GM18520 (cell line): ENCODE measurements around the gene TVP23C.

Source experiments
- ATAC-seq: cut with Tn5 transposase; IDR thresholded peaks from one replicate; pipeline ENCODE4 v1.9.1; 2021; ENCODE audit not compliant: unreplicated experiment

TVP23C gene

GRCh38 chr17:15498107-15498506 is 65.2 kb downstream of the TVP23C start:
- no peak for ATAC-seq

DNA sequence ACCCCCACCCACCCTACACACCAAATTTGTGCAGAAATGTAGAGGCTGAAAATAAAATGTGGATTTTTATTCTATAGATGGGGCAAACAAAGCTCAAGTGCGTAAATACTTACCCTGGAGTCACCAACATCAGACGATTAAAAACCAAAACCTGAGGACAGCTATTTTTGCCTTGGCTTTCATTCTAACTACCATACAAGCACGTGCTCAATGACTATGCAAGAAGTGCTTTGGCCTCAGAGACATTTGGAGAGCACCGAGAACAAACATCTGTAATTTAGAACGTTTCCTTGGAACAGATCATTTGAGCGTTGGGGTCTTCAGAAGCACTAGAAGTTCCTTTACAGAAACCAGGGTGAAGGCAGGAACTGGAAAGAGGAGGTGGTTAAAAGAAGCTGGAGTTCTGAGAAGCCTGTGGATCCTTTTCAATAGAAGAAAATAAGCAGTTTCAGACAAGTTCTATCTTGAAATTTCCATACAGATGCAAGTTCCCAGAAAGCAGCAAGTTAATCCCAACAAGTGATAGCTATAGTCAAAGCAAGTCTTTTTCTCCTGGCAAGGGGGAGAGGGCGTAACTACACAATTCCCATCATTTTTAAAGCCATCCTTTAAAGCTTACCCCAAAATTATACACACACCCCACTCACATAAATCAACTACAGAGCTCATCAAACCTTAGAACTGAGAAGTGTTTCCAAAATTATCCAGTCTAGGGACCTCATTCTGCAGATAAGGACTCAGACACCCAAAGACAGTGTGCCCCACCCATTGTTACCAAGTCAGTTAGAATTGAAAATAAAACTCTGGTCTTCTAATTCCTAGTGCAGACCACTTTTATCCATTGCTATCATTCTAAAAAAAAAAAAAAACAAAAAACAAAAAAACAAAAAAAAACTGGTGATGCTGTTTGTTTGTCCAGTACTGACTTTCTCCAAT is 66.3 kb downstream of the TVP23C start:
- no peak for ATAC-seq

- no peak for ATAC-seq
Measured at GRCh38 chr17:15494821-15495220, 68.5 kb downstream of the TVP23C start.

DNA sequence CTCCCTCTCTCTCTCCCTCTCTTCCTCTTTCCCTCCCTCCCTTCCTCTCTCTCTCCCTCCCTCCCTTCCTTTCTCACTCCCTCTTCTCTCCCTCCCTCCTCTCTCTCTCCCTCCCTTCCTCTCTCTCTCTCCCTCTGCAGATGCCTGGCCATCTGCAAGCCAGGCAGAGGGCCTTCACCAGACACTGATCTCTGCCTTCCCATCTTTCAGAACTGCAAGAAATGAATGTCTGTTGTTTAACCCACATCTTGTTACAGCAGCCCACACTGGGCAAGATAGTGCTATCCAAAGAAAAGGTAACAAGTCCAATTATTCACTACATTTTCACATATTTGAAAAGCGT is 69.6 kb downstream of the TVP23C start:
- no peak for ATAC-seq

GRCh38 chr17:15492791-15493692 is 70.2 kb downstream of the TVP23C start:
- no peak for ATAC-seq

DNA sequence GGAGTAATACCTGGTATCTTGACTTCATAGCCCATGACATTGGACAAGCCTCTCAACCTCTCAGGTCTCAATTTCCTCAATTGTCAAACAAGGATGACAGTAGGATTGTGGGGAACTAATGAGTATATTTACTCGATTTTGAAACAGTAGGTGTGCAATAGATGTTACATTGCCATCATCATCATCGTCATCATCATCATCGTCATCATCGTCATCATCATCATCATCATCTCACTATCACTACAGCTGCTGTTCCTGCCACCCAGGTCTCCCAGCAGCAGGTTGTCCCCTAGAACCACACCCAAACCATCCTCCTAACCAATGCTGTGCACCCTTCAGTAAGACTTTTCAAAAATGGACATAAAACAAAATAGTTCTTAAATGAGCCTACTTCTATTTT is 71.1 kb downstream of the TVP23C start:
- ATAC-seq: no peak

- no peak for ATAC-seq
Measured at GRCh38 chr17:15490634-15491261, 72.5 kb downstream of the TVP23C start.

DNA sequence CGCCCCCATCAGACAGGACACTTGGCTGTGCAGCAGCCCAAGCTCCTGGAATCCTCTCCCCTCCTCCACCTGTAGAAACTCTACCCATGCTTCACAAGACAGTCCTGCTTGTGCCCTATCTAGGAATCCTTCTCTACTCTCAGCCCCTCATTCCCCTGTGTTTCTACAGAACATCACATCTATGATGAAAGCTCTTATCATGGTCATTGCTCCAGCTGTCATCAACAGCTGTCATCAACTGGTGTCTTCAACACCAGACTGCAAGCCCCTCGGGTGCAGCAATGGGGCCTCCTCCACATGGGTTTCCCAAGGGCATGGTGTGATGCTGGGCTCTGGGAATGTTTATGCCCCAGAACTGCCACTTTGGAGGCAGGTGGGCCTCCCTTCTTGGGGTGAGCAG is 74.7 kb downstream of the TVP23C start:
- no peak for ATAC-seq

- no peak for ATAC-seq
Measured at GRCh38 chr17:15485045-15485444, 78.2 kb downstream of the TVP23C start.

- ATAC-seq: no peak
Measured at GRCh38 chr17:15483431-15483830, 79.9 kb downstream of the TVP23C start.

DNA sequence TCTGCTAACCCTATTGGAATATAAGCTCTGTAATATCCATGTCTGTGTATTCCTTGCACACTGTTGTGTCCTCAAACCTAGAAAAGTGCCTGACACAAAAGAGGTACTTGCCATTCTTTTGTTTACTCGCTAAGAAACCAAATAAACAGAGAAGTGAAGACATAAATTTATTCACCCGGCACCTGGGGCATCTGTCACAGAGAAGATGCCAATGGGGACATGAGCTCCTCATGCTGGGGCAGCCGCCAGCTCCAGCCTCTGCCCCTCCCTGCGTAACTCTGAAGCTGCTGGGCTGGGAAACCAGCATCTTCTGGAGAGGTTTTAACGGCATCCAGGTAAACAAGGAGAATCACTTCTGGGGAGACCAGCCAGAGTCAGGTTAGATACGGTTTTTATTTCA is 80.8 kb downstream of the TVP23C start:
- no peak for ATAC-seq

DNA sequence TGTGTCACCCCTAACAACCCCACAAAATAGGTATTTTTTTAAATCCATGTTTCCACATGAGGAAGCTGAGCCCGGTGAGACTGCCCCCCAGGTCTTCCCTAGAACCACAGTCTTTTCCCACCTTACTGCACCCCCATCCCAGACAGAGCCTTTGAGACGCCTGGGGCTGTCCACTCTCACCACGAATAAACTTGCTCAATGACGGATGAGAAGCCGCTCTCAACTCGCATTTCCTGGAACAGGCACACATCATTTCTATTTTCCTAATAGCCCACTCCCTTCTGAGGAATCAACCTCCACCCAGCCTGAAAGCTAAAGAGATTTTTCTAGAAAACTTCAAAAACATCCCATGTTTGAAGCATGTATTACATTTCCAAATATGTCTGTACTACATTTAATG is 81.8 kb downstream of the TVP23C start:
- no peak for ATAC-seq

DNA sequence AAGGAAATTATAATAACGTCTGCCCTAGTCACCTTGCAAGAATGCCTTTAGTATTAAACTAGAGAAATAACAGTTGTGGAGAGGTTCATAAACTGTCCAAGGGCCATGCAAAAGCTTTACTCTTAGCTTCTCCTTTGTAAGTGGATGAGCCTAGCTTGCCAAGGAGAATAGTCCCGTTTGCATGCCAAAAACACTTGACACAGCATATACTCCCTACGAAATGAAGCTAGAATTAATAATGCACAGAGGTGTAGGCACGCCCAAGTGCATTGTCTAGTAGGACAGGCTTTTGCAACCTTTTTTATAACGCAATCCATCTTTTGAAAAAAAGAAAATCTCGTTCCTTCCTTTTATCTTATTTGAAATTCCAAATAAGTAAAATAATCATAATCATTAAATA is 83.1 kb downstream of the TVP23C start:
- no peak for ATAC-seq

DNA sequence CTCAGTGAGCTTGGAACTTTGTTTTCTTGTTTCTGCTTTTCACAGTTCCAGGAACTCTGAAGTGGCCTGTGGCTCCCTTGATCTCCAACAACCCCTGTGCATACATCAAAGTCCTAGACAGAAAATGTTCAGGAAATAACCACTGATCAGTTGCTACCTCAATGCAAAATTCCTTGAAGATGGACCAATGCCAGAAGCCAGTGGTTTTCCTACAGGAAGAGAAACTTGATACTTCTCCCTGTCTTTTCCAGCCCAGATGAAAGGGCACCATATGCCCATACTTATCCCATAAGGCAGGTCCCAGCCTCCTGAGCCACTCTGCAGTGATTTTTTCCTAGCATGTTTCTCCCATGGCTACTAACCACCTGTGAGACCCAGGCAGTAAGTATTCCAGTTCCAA is 83.6 kb downstream of the TVP23C start:
- ATAC-seq: no peak

- ATAC-seq: no peak
Measured at GRCh38 chr17:15478845-15479244, 84.4 kb downstream of the TVP23C start.

DNA sequence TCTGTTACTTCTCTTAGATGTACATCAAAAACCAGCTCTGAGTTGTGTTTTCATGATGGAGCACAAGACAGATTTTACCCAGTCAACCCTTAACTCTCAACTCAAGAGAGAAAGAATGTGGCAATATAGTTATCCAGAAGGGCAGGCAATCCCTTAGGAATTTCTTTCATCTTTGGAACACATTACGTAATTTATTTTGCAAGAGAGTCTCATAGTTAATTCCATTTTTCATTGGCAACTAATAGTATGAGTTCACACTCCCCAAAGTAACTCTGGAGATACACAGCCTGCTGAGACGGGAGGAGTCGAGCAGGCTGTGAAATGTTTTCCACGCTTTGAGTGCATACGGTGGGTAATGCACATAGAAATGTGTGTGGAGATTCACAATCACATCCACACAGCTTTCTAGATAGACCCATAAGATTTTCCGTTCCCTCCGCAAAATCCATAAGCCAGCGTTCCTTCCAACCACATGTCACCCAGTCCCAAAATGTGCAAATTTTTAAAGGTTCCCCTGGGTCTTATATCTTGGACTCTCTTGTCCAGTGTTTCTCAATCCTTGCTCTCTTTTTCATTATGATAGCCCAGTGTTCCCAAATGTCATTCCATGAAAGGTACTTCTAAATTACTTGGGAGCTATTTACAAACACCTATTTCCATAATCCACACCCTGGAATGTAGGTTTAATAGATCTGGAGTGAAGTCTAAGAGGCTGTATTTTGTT is 87.5 kb downstream of the TVP23C start:
- no peak for ATAC-seq

DNA sequence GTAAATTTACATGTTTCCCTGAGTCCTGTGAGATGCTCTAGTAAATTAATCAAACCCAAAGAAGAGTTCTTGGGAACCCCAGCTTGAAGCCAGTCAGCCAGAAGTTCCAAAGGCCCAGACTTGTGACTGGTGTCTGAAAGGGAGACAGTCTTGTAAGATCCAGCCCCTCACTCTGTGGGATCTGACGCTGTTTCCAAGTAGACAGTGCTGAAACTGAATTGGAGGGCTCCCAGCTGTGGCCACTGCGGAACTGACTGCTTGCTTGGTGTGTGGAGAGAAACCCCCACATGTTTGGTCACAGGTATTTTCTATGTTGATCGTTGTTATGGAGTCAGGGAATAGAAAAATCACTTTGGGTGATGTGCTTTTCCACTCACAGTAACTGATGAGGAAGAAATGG is 90.4 kb downstream of the TVP23C start:
- no peak for ATAC-seq

- no peak for ATAC-seq
Measured at GRCh38 chr17:15470536-15470935, 92.7 kb downstream of the TVP23C start.

DNA sequence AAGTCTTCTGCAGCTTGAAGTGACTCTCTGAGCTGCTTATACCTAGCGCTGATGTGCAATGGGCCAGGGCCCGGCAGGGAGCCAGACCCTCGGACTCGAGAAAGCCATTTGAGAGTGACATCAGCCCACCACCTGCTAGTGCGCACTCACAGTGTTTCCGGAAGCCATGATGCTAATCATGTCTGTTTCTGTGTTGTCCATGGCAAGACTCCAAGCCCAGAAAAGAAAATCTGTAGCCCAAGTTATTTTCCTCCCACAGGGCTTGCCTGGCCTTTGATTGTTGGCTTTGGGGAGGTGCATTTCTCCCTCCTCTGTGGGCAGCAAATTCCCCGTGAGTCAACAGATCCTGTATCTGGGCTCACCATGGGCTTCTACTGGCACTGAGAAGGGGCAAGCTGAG is 94.0 kb downstream of the TVP23C start:
- no peak for ATAC-seq

DNA sequence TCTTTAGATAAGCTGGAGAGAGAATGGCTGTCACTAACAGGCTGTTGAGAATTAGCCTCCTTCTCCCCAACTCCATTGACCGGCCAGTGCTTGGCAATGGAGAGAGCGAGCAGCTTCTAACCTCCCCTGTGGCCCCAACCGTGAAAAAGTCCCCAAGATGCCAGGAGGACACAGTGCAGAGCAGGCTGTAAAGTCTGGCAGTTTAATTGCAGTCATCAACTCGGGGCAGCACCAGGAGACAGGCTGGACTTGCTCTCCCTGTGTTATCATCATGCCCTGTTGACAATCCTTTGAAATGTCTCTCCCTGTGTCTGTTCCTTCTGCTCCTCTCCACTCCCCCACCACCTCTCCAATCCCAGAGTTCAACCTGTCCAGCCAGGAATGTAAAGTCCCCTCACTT is 95.2 kb downstream of the TVP23C start:
- ATAC-seq: no peak

DNA sequence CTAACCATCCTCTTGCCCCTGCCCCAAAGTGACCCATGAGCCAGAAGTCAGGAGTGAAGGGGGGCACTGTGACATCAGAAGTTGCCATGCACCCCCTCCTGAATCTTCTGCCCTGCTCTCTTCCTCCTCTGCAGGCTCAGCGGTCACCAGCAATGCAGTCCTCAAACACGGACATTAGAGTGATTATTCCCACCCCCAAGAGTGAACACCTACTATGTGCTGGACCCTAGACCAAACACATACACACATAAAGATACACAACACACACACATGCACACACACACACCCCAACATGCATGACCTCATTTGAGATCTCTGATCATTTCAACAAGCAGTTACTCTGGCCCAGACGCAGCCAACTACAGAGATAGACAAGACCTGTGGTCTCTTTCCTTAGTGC is 95.7 kb downstream of the TVP23C start, which contains the start of gene CDRT4:
TSS of gene CDRT4 (minus strand) at position 30 of the 400 bp plus-strand sequence. CDS start 27,383 bp downstream, outside the sequence.
- ATAC-seq: no peak
